GM19468 (cell line): ENCODE measurements around the gene OLFM2.

Experiments
- ATAC-seq: cut with Tn5 transposase; IDR thresholded peaks from one replicate; pipeline ENCODE4 v1.9.1; 2021; ENCODE audit warnings: mild to moderate bottlenecking, moderate library complexity, moderate number of reproducible peaks; ENCODE audit not compliant: unreplicated experiment; ENCODE audit errors: extremely low read depth

Gene OLFM2

GRCh38 chr19:9912551-9913236 lies 23.6 kb downstream of the OLFM2 start:
- ATAC-seq, result no peak

- ATAC-seq, result no peak
Observed at GRCh38 chr19:9911524-9912185, 24.7 kb downstream of the OLFM2 start.

GRCh38 chr19:9910625-9911024 lies 25.7 kb downstream of the OLFM2 start:
- no peak for ATAC-seq

GRCh38 chr19:9909251-9909650 lies 27.1 kb downstream of the OLFM2 start:
- ATAC-seq, result no peak

GRCh38 chr19:9906475-9907087 lies 29.7 kb downstream of the OLFM2 start:
- no peak for ATAC-seq

GRCh38 chr19:9903336-9903735 lies 33.0 kb downstream of the OLFM2 start:
- ATAC-seq, result no peak

GRCh38 chr19:9901642-9902041 lies 34.7 kb downstream of the OLFM2 start:
- ATAC-seq, result no peak

GRCh38 chr19:9901020-9901419 lies 35.3 kb downstream of the OLFM2 start:
- no peak for ATAC-seq

- no peak for ATAC-seq
Observed at GRCh38 chr19:9891609-9892373, 44.5 kb downstream of the OLFM2 start.

- ATAC-seq, result no peak
Observed at GRCh38 chr19:9885077-9885552, 51.2 kb downstream of the OLFM2 start.

GRCh38 chr19:9883764-9884163 lies 52.6 kb downstream of the OLFM2 start:
- no peak for ATAC-seq

- no peak for ATAC-seq
Observed at GRCh38 chr19:9883231-9883758, 53.0 kb downstream of the OLFM2 start.

GRCh38 chr19:9881720-9882119 lies 54.6 kb downstream of the OLFM2 start:
- ATAC-seq, result no peak

- no peak for ATAC-seq
Observed at GRCh38 chr19:9878511-9879196, 57.7 kb downstream of the OLFM2 start.

- ATAC-seq, result no peak
Observed at GRCh38 chr19:9877780-9878510, 58.4 kb downstream of the OLFM2 start.

- ATAC-seq, result no peak
Observed at GRCh38 chr19:9875796-9876195, 60.5 kb downstream of the OLFM2 start.

- no peak for ATAC-seq
Observed at GRCh38 chr19:9875031-9875627, 61.2 kb downstream of the OLFM2 start.

GRCh38 chr19:9872618-9873242 lies 63.6 kb downstream of the OLFM2 start:
- ATAC-seq, result no peak
